Gastroesophageal sphincter (tissue), 4 donors: ENCODE measurements around the gene ACSF2. TPM values are rescaled to one million over a fixed set of nuclear protein-coding genes. Genes with fewer than 3 reads are reported as not detected.

Experiments used
- ATAC-seq: fragments of 150-250 bp; one replicate; pipeline ENCODE4 v1.9.1; 2016; ENCODE audit warnings: mild to moderate bottlenecking, moderate library complexity
- H3K27ac ChIP-seq, 4 donors: fragments of 200-600 bp; sonication (generic) in 3 of 4; 1 replicate in 3 of 4; 2 replicates in 1 of 4; pipeline ENCODE4 v1.5.1; 2016 to 2019
- H3K27me3 ChIP-seq: fragments of 200-600 bp; sonication (generic); one replicate; pipeline ENCODE4 v1.5.1; 2019
- H3K36me3 ChIP-seq, 2 donors: fragments of 200-600 bp; sonication (generic); one replicate each; pipeline ENCODE4 v1.5.1; 2019; ENCODE audit warnings: control low read depth in 1 of 2
- H3K4me1 ChIP-seq, 3 donors: fragments of 200-600 bp; sonication (generic); 1 replicate in 2 of 3; 2 replicates in 1 of 3; pipeline ENCODE4 v1.5.1; 2016 to 2019; ENCODE audit warnings: control low read depth in 2 of 3
- H3K4me3 ChIP-seq, 2 donors: fragments of 200-600 bp; sonication (generic); one replicate each; pipeline ENCODE4 v1.5.1; 2019; ENCODE audit warnings: mild to moderate bottlenecking in 1 of 2, moderate library complexity in 1 of 2
- H3K9me3 ChIP-seq, 3 donors: fragments of 200-600 bp; sonication (generic); one replicate each; pipeline ENCODE4 v1.5.1; 2017 to 2019; ENCODE audit warnings: control low read depth in 2 of 3
- EP300 ChIP-seq: sonication (generic); formaldehyde crosslinking; IDR thresholded peaks from one replicate; pipeline ENCODE4 v1.6.1; 2017; ENCODE audit warnings: antibody characterized with exemption, mild to moderate bottlenecking
- POLR2A ChIP-seq, 2 donors: fragments of 450-650 bp; IDR thresholded peaks; one replicate each; pipeline ENCODE4 v1.6.1; 2017; ENCODE audit warnings: antibody characterized with exemption in 2 of 2, mild to moderate bottlenecking in 2 of 2, moderate library complexity in 1 of 2
- POLR2AphosphoS5 ChIP-seq: sonication (generic); formaldehyde crosslinking; IDR thresholded peaks from one replicate; pipeline ENCODE4 v1.6.1; 2017; ENCODE audit warnings: antibody characterized with exemption
- WGBS, 2 donors: methylation state at CpG; one replicate each; pipeline ENCODE4 v1.1.5; 2018; ENCODE audit warnings: low coverage in 1 of 2; 5-methylcytosine and 5-hydroxymethylcytosine counted together
- total RNA-seq, 4 donors: library from RNA; depleted of rRNA; stranded (reverse); fragments of >200 nt; gene quantifications; one replicate each; pipeline ENCODE4 v1.1.0, GENCODE V29; 2016
- TF ChIP-seq, protein P1 (sequence below), 4 experiments: fragments of 200-600 bp in 2 of 4; fragments of 450-650 bp in 2 of 4; sonication (generic) in 1 of 4; IDR thresholded peaks; one replicate each; pipeline ENCODE4 v1.5.1; 2017 to 2019; ENCODE audit warnings: antibody characterized with exemption in 4 of 4, mild to moderate bottlenecking in 2 of 4, moderate library complexity in 2 of 4

ACSF2 gene
- total RNA-seq, 4 donors from 2014 or later: 11.5 to 23.3 (median 16.1) TPM

DNA sequence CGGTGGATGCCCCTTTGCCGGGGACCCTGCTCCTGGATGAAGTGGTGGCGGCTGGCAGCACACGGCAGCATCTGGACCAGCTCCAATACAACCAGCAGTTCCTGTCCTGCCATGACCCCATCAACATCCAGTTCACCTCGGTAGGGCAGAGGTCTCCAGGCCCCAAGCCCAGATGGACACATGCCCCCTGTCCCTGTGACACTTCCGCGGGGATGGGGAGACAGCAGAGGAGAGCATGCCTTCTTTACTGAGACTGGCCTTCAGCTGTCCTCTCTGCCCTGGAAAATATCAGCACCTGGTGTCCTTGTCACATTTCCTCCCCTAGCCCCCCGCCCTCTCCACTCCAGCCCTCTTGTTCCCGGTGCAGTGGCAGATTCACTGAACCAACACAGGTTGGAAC is 36.4 kb downstream of the ACSF2 start:
- no peak for ATAC-seq
- H3K4me1 ChIP-seq: no peaks in the 10 kb centered on the region
- no peak overlapping the region for H3K4me3 ChIP-seq
- H3K27me3 ChIP-seq: peaks cover 15% of the 10 kb centered on the region
- no peaks in the 10 kb centered on the region for H3K9me3 ChIP-seq
- TF ChIP-seq, protein P1, sequence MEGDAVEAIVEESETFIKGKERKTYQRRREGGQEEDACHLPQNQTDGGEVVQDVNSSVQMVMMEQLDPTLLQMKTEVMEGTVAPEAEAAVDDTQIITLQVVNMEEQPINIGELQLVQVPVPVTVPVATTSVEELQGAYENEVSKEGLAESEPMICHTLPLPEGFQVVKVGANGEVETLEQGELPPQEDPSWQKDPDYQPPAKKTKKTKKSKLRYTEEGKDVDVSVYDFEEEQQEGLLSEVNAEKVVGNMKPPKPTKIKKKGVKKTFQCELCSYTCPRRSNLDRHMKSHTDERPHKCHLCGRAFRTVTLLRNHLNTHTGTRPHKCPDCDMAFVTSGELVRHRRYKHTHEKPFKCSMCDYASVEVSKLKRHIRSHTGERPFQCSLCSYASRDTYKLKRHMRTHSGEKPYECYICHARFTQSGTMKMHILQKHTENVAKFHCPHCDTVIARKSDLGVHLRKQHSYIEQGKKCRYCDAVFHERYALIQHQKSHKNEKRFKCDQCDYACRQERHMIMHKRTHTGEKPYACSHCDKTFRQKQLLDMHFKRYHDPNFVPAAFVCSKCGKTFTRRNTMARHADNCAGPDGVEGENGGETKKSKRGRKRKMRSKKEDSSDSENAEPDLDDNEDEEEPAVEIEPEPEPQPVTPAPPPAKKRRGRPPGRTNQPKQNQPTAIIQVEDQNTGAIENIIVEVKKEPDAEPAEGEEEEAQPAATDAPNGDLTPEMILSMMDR (IDR thresholded peaks at IDR 0.05): no peak
- no peak for TF ChIP-seq POLR2AphosphoS5
- no peak for TF ChIP-seq EP300
- no peak for TF ChIP-seq POLR2A (IDR thresholded peaks at IDR 0.05)
- no peak overlapping the region for H3K27ac ChIP-seq
- WGBS, 2 donors: 86% methylated on average over 2 of the region's 9 CpGs; no CpG with 5 or more reads in 1 of the 2 donors
- H3K36me3 ChIP-seq: peaks cover 0 to 43% of the 10 kb centered on the region in 2 donors

DNA sequence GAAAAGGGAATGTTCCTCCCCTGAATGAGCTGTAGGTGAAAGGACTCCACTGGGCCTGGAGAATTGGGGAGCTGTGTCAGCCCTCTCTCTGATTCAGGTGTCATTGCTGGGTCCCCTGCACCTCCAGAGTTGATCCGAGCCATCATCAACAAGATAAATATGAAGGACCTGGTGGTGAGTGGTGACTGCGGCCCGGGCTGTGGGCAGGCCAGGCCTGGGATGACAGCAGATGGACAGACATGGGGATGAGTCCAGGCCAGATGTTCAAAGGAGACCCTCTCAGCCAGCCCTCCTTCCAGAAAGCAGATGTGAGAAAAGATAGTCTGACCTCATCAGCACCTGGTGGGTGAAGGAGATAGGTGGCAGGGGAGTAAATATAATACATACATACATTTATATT is 38.1 kb downstream of the ACSF2 start:
- Histone ChIP-seq H3K4me1 (peaks cover 0 to 12% (median 10%) of the 10 kb centered on the region in 3 donors), H3K9me3 (no peaks in the 10 kb centered on the region), H3K36me3 (peaks cover 0 to 43% of the 10 kb centered on the region in 2 donors), H3K4me3 (no peak overlapping the region), H3K27me3 (peaks cover 32% of the 10 kb centered on the region), H3K27ac (no peak overlapping the region)
- 83 to 100% methylated on average over 2 of the region's 3 CpGs for WGBS, 2 donors
- TF ChIP-seq EP300 (no peak), POLR2AphosphoS5 (no peak), POLR2A (IDR thresholded peaks at IDR 0.05) (no peak)
- TF ChIP-seq, protein P1 (IDR thresholded peaks at IDR 0.05): no peak
- ATAC-seq: no peak

DNA sequence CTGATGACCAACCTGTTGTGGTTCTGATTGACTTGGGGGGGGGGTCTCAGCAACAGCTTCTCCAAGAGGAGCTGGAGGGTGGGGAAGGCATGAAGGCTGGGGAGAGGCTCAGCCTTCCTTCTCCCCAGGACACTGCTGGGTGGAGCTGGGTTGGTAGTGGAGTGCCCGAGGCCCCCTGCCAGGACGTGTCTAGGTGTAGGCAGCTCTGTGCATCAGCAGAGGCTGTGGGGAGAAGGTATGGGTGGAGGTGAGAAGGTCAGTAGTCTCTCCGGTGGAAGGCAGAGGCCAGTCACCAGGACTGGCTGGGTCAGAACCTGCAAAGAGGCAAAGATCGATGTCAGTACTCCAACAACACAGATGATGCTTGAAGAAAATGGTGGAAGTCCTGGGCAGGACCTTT is 38.7 kb downstream of the ACSF2 start:
- Histone ChIP-seq H3K27me3 (peaks cover 38% of the 10 kb centered on the region), H3K4me3 (no peak overlapping the region), H3K9me3 (no peaks in the 10 kb centered on the region), H3K27ac (no peak overlapping the region), H3K4me1 (peaks cover 0 to 18% (median 12%) of the 10 kb centered on the region in 3 donors), H3K36me3 (peaks cover 0 to 43% of the 10 kb centered on the region in 2 donors)
- ATAC-seq: no peak
- TF ChIP-seq POLR2A (IDR thresholded peaks at IDR 0.05) (no peak), POLR2AphosphoS5 (no peak), EP300 (no peak)
- TF ChIP-seq, protein P1 (IDR thresholded peaks at IDR 0.05): no peak
- WGBS, 2 donors: 77% methylated on average over 3 of the region's 4 CpGs; no CpG with 5 or more reads in 1 of the 2 donors

DNA sequence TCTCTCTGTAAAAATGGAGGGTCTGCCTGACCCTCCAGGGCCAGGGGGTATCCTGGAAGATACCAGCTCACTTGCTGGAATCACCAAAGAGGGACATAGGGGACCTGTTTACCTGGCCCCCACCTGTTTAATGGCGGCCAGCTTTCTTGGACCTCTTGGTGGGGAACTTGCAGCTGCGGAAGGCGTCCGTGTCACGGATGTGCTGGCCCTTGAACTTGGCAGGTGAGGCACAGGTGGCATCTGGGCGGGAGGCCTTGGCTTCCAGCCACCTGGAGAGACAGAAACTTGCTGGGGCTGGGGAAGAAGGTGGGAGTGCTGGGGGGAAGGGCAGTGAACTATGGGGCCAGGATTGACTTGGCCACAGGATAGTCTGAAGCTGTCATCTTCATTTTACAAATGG is 39.2 kb downstream of the ACSF2 start:
- TF ChIP-seq EP300 (no peak), POLR2A (IDR thresholded peaks at IDR 0.05) (no peak), POLR2AphosphoS5 (no peak)
- TF ChIP-seq, protein P1 (IDR thresholded peaks at IDR 0.05): no peak
- Histone ChIP-seq H3K27me3 (peaks cover 39% of the 10 kb centered on the region), H3K4me1 (peaks cover 0 to 18% (median 12%) of the 10 kb centered on the region in 3 donors), H3K4me3 (no peak overlapping the region), H3K36me3 (peaks cover 0 to 43% of the 10 kb centered on the region in 2 donors), H3K27ac (no peak overlapping the region), H3K9me3 (no peaks in the 10 kb centered on the region)
- no CpG with 5 or more reads among the region's 6 CpGs for WGBS, 2 donors
- no peak for ATAC-seq

DNA sequence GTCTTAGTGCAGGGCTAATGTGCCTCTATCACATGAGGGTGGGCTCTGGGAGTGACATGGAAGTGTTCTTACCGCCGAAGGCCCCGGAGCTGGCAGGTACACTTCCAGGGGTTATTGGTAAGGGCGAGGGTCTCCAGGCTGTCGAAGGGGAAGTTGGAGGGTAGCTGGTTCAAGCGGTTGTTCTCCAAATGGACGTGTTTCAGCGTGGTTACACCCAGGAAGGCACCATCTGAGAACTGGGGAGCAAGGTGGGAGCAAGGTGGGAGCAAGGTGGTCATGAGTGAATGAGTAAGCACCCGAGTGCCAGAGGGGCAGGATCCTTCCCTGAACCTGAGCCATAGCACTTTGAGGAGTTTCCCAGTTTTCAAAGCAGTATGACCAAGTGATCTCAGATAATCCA is 39.6 kb downstream of the ACSF2 start:
- Histone ChIP-seq H3K4me3 (no peak overlapping the region), H3K27ac (no peak overlapping the region), H3K27me3 (peaks cover 39% of the 10 kb centered on the region), H3K36me3 (peaks cover 0 to 42% of the 10 kb centered on the region in 2 donors), H3K4me1 (peaks cover 0 to 18% (median 12%) of the 10 kb centered on the region in 3 donors), H3K9me3 (no peaks in the 10 kb centered on the region)
- WGBS, 2 donors: 68 to 95% methylated on average over 5 to 9 of the region's 9 CpGs
- TF ChIP-seq EP300 (no peak), POLR2AphosphoS5 (no peak), POLR2A (IDR thresholded peaks at IDR 0.05) (no peak)
- TF ChIP-seq, protein P1 (IDR thresholded peaks at IDR 0.05): no peak
- no peak for ATAC-seq
